Stimulated activated naive CD8-positive, alpha-beta T cell treated with anti-CD3 and anti-CD28 coated beads, Interleukin-15, Interleukin-2, amounts not matched to agents 100 ng/mL and 50 ng/mL, for 24 hours (primary cell): ENCODE measurements around the gene TMEM131L.
"Not testable (repeated sequence)": the region's sequence is repeated elsewhere in the genome, so short reads cannot be mapped to it uniquely, and the experiment has no call there.

Source experiments
- H3K27ac Mint-ChIP-seq: one replicate; pipeline ENCODE4 v1.8.0; 2021; ENCODE audit warnings: mild to moderate bottlenecking, mixed read lengths
- H3K27me3 Mint-ChIP-seq: one replicate; pipeline ENCODE4 v1.8.0; 2021; ENCODE audit warnings: mixed read lengths
- H3K36me3 Mint-ChIP-seq: one replicate; pipeline ENCODE4 v1.8.0; 2021; ENCODE audit warnings: low read depth, mixed read lengths
- H3K4me1 Mint-ChIP-seq: one replicate; pipeline ENCODE4 v1.8.0; 2021; ENCODE audit warnings: low read depth, mixed read lengths
- H3K4me3 Mint-ChIP-seq: one replicate; pipeline ENCODE4 v1.8.0; 2021; ENCODE audit warnings: mild to moderate bottlenecking, mixed read lengths
- H3K9me3 Mint-ChIP-seq: one replicate; pipeline ENCODE4 v1.8.0; 2021; ENCODE audit warnings: mixed read lengths

Gene TMEM131L

DNA sequence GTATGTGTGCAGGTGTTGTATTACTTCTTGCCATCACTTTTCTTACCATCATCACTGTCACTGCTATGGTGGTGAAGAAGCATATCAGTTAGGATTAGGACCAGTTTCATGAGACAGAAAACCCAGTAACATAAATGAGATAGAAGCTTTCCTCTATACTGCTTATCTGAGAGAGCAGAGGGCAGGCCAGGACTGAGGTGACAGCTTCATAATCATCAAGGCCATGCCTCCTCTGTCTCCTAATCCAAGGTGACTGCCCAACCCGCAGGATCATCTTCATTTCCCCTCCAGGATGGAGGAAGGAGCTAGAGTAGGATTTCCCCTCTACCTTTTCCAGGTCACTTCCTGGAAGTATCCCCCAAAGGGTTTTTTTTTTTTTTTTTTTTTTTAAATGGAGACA is 35.4 kb downstream of the TMEM131L start:
- Mint-ChIP-seq H3K27me3 (no peaks in the 10 kb centered on the region), H3K36me3 (peaks cover 58% of the 10 kb centered on the region)

DNA sequence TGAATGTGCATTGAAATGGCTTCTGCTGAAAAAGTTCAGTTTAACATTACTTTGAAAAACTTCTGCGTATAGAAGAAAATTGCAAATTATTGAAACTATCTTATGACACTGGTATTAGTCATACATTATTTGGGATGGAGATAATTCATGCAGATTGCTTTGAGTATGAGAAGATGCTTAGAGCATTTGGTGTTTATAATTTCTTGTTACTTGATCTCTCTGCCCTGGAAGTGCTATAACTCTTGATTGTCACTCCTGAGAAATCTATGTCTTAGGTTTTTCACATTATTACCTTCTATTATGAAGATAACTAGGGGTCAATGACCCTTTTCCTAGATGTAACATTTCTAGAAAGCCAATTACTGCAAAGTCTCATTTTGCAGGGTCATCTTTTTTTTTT is 36.4 kb downstream of the TMEM131L start:
- H3K27me3 Mint-ChIP-seq = no peaks in the 10 kb centered on the region
- H3K4me3 Mint-ChIP-seq = peak overlapping the region; percentile 40
- H3K4me1 Mint-ChIP-seq = peaks cover 95% of the 10 kb centered on the region
- H3K36me3 Mint-ChIP-seq = peaks cover 68% of the 10 kb centered on the region
- no peaks in the 10 kb centered on the region for H3K9me3 Mint-ChIP-seq
- peak overlapping the region; percentile 81 for H3K27ac Mint-ChIP-seq

More for the DNA sequence above, 35.4 kb downstream of the TMEM131L start:
- H3K4me1 Mint-ChIP-seq = peaks cover 95% of the 10 kb centered on the region
- H3K4me3 Mint-ChIP-seq = no peak overlapping the region
- H3K27ac Mint-ChIP-seq = peak overlapping the region; percentile 81
- H3K9me3 Mint-ChIP-seq = no peaks in the 10 kb centered on the region

DNA sequence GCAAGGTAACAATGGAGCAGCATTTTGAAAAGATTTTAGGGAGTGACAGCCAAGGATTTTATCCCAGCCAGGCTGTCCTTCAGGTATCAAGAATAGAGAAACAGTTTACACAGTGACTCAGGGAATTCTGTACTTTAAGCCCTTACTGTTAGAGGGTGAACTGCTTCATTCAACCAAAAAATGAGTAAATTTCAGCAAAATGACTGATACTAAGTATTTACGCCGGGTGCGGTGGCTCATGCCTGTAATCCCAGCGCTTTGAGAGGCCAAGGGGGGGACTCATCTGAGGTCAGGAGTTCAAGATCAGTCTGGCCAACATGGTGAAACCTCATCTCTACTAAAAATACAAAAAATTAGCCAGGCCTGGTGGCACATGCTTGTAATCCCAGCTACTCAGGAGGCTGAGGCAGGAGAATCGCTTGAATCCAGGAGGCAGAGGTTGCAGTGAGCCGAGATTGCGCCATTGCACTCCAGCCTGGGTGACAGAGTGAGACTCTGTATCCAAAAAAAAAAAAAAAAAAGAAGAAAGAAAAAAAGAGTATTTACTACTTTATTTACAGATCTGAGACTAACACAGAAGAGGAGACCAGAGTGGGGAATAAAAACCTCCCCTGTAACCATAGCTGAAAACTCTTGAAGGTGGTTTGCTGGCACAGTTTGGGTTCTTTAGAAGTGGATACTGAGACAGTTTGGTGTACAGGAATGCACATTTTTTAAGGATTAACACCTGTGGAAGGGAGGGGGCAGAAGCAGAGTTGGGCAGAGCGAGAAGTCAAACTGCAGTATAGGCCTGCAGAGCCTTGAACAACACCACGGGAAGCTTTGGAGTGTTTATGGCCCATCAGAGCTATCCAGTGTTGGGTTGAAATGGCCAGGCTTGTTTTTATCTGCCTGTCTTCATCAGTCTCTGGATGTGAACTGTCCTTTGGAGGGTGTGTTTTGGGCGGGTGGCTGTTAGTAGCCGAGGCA is 40.5 kb downstream of the TMEM131L start:
- H3K27ac Mint-ChIP-seq = peak overlapping the region; percentile 79
- H3K9me3 Mint-ChIP-seq = no peaks in the 10 kb centered on the region
- H3K27me3 Mint-ChIP-seq = no peaks in the 10 kb centered on the region
- no peak overlapping the region for H3K4me3 Mint-ChIP-seq
- peaks cover 74% of the 10 kb centered on the region for H3K36me3 Mint-ChIP-seq
- peaks cover 91% of the 10 kb centered on the region for H3K4me1 Mint-ChIP-seq

- Mint-ChIP-seq H3K9me3 (no peaks in the 10 kb centered on the region), H3K36me3 (peaks cover 74% of the 10 kb centered on the region), H3K27ac (peak overlapping the region; percentile 79), H3K27me3 (no peaks in the 10 kb centered on the region), H3K4me1 (peaks cover 91% of the 10 kb centered on the region), H3K4me3 (no peak overlapping the region)
Observed at GRCh38 chr4:153507310-153508073, 41.3 kb downstream of the TMEM131L start.

- Mint-ChIP-seq H3K36me3 (peaks cover 72% of the 10 kb centered on the region), H3K4me1 (peaks cover 94% of the 10 kb centered on the region), H3K27ac (peak overlapping the region; percentile 59)
- not testable (repeated sequence) for H3K4me3 Mint-ChIP-seq, H3K9me3 Mint-ChIP-seq, H3K27me3 Mint-ChIP-seq
Observed at GRCh38 chr4:153509212-153509611, 43.1 kb downstream of the TMEM131L start.

- Mint-ChIP-seq H3K4me3 (no peak overlapping the region), H3K4me1 (peaks cover 91% of the 10 kb centered on the region), H3K36me3 (peaks cover 68% of the 10 kb centered on the region), H3K9me3 (no peaks in the 10 kb centered on the region), H3K27me3 (no peaks in the 10 kb centered on the region), H3K27ac (peak overlapping the region; percentile 59)
Observed at GRCh38 chr4:153509724-153510123, 43.6 kb downstream of the TMEM131L start.

DNA sequence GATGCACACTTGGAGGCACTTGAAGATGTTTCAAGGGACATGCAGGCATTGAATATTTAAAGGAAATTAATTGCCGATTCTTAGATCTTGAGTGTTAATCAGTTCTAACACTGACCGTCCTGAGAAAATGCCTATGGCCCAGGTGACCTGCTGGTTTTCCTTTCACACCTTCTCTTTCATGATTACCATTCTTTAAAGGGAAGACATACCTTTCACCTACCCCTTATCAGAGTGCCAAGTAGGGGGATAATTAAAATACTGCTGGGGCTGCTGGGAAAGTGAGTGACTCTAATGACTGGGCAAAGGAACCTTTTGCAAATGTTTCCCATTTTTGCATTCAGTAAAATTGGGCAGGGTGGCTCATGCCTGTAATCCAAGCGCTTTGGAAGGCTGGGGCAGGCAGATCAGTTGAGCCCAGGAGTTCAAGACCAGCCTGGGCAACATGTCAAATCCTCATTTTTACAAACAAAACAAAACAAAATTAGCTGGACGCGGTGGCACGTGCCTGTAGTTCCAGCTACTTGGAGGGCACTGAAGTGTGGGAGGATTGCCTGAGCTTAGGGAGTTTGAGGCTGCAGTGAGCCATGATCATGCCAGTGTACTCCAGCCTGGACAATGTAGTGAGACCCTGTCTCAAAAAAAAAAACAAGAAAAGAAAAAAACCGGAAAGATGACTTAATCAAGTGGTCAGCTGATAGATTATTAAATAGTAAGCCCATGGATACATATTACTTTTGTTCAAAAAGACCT is 44.3 kb downstream of the TMEM131L start:
- Mint-ChIP-seq H3K36me3 (peaks cover 67% of the 10 kb centered on the region), H3K27ac (peak overlapping the region; percentile 59), H3K9me3 (no peaks in the 10 kb centered on the region), H3K4me1 (peaks cover 90% of the 10 kb centered on the region), H3K27me3 (no peaks in the 10 kb centered on the region), H3K4me3 (no peak overlapping the region)

- Mint-ChIP-seq H3K9me3 (no peaks in the 10 kb centered on the region), H3K36me3 (peaks cover 63% of the 10 kb centered on the region), H3K27me3 (no peaks in the 10 kb centered on the region), H3K4me1 (peaks cover 83% of the 10 kb centered on the region), H3K4me3 (no peak overlapping the region), H3K27ac (peak overlapping the region; percentile 68)
Observed at GRCh38 chr4:153511104-153511503, 44.9 kb downstream of the TMEM131L start.

- H3K27ac Mint-ChIP-seq = peak overlapping the region; percentile 12
Observed at GRCh38 chr4:153512162-153512852, 46.1 kb downstream of the TMEM131L start.

DNA sequence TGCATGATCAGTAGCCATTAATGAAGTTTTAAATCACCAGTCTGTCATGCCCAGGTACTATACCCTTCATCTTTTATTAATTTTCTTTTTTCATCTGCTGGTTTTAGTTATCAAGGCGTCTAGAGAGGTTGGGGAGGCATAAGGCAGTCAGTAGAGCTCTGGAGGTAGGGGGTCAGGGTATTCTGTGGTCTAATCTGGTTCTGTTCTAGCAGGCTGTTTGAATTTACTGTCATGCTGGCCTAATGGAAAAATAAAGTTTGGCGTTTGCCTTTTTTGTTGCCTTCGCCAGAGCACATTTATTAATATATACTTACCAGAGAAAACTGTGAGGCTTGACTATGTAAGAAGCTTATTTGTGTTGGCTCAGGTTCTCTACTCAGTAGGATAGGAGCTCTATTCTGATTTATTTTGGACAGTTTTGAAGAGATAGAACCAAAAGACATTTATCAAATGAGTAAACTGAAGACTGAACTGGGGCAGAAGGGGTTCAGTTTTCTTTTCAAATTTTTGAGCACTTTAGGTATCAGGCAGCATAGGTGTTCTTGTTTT is 46.9 kb downstream of the TMEM131L start:
- Mint-ChIP-seq H3K4me1 (peaks cover 80% of the 10 kb centered on the region), H3K4me3 (no peak overlapping the region), H3K9me3 (no peaks in the 10 kb centered on the region), H3K27ac (peak overlapping the region; percentile 12), H3K27me3 (no peaks in the 10 kb centered on the region), H3K36me3 (peaks cover 56% of the 10 kb centered on the region)

More at GRCh38 chr4:153512162-153512852, 46.1 kb downstream of the TMEM131L start:
- Mint-ChIP-seq H3K36me3 (peaks cover 56% of the 10 kb centered on the region), H3K4me3 (no peak overlapping the region), H3K27me3 (no peaks in the 10 kb centered on the region), H3K4me1 (peaks cover 80% of the 10 kb centered on the region), H3K9me3 (no peaks in the 10 kb centered on the region)

DNA sequence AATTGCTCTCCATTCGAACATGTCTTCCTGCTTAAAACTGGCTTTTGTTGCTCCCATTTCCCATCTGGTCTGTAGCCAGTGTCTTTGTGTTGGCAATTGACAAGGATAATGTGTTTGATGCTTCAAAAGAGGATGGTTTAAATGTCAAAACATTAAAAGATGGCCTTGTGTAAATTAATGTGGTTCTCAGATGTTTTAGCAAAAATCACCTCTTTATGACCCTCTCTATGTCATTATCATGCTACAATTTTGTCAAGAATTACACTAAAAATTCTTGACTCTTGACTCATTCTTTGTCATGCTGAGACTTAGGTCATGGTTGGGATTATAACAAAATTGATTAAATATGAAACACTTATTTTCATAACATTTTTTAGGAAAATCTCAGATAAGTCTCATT is 47.4 kb downstream of the TMEM131L start:
- H3K27ac Mint-ChIP-seq = peak overlapping the region; percentile 81
- H3K36me3 Mint-ChIP-seq = peaks cover 56% of the 10 kb centered on the region
- H3K27me3 Mint-ChIP-seq = no peaks in the 10 kb centered on the region
- H3K9me3 Mint-ChIP-seq = no peaks in the 10 kb centered on the region
- H3K4me3 Mint-ChIP-seq = peak overlapping the region; percentile 51
- peaks cover 81% of the 10 kb centered on the region for H3K4me1 Mint-ChIP-seq

GRCh38 chr4:153514001-153514526 is 47.9 kb downstream of the TMEM131L start:
- H3K27me3 Mint-ChIP-seq = no peaks in the 10 kb centered on the region
- H3K9me3 Mint-ChIP-seq = no peaks in the 10 kb centered on the region
- no peak overlapping the region for H3K4me3 Mint-ChIP-seq
- peak overlapping the region; percentile 57 for H3K27ac Mint-ChIP-seq
- peaks cover 61% of the 10 kb centered on the region for H3K36me3 Mint-ChIP-seq
- H3K4me1 Mint-ChIP-seq = peaks cover 86% of the 10 kb centered on the region

GRCh38 chr4:153514688-153515426 is 48.7 kb downstream of the TMEM131L start:
- H3K9me3 Mint-ChIP-seq = no peaks in the 10 kb centered on the region
- H3K4me1 Mint-ChIP-seq = peaks cover 86% of the 10 kb centered on the region
- peaks cover 62% of the 10 kb centered on the region for H3K36me3 Mint-ChIP-seq
- H3K27ac Mint-ChIP-seq = peak overlapping the region; percentile 36
- H3K4me3 Mint-ChIP-seq = no peak overlapping the region
- no peaks in the 10 kb centered on the region for H3K27me3 Mint-ChIP-seq
